Vagina (tissue), 2 donors: ENCODE data around the gene IQCM.
"Not testable (repeated sequence)": the region's sequence is repeated elsewhere in the genome, so short reads cannot be mapped to it uniquely, and the experiment has no call there.

Experiments used
- POLR2A ChIP-seq, 2 donors: fragments of 450-650 bp; IDR thresholded peaks; one replicate each; pipeline ENCODE4 v1.6.1; 2017; ENCODE audit warnings: antibody characterized with exemption in 2 of 2, mild to moderate bottlenecking in 2 of 2, moderate library complexity in 2 of 2
- TF ChIP-seq, protein P1 (sequence below), 3 experiments: fragments of 450-650 bp in 2 of 3; fragments of 200-600 bp in 1 of 3; sonication (generic) in 1 of 3; IDR thresholded peaks; one replicate each; pipeline ENCODE4 v1.5.1; 2017 to 2019; ENCODE audit warnings: antibody characterized with exemption in 3 of 3, mild to moderate bottlenecking in 2 of 3, moderate library complexity in 2 of 3

DNA sequence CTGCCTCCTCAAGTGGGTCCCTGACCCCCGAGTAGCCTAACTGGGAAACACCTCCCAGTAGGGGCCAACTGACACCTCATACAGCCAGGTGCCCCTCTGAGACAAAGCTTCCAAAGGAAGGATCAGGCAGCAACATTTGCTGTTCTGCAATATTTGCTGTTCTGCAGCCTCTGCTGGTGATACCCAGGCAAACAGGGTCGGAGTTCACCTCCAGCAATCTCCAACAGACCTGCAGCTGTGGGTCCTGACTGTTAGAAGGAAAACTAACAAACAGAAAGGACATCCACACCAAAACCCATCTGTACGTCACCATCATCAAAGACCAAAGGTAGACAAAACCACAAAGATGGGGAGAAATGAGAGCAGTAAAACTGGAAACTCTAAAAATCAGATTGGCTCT, 347.0 kb downstream of the IQCM start:
- TF ChIP-seq, protein P1, sequence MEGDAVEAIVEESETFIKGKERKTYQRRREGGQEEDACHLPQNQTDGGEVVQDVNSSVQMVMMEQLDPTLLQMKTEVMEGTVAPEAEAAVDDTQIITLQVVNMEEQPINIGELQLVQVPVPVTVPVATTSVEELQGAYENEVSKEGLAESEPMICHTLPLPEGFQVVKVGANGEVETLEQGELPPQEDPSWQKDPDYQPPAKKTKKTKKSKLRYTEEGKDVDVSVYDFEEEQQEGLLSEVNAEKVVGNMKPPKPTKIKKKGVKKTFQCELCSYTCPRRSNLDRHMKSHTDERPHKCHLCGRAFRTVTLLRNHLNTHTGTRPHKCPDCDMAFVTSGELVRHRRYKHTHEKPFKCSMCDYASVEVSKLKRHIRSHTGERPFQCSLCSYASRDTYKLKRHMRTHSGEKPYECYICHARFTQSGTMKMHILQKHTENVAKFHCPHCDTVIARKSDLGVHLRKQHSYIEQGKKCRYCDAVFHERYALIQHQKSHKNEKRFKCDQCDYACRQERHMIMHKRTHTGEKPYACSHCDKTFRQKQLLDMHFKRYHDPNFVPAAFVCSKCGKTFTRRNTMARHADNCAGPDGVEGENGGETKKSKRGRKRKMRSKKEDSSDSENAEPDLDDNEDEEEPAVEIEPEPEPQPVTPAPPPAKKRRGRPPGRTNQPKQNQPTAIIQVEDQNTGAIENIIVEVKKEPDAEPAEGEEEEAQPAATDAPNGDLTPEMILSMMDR (IDR thresholded peaks at IDR 0.05) = not testable (repeated sequence)
- not testable (repeated sequence) for TF ChIP-seq POLR2A (IDR thresholded peaks at IDR 0.05)
